GM12878 (cell line): ENCODE results near the gene P2RX1. TPM values are rescaled to one million over a fixed set of nuclear protein-coding genes. Genes with fewer than 3 reads are reported as not detected.

Source experiments
- BHLHE40 ChIP-seq, 2 experiments: fragments of 450-650 bp in 1 of 2; IDR thresholded peaks; 2 replicates each; pipeline ENCODE4 v1.6.1; 2011 to 2017; ENCODE audit warnings: low read depth in 2 of 2, borderline replicate concordance in 1 of 2, improper control_type of control experiment in 1 of 2, low read length in 1 of 2, mild to moderate bottlenecking in 1 of 2
- CHD1 ChIP-seq: IDR thresholded peaks from 2 replicates; pipeline ENCODE4 v1.6.1; 2012; ENCODE audit warnings: low read depth, low read length, improper control_type of control experiment
- CREB1 ChIP-seq: IDR thresholded peaks from 2 replicates; pipeline ENCODE4 v1.6.1; 2012; ENCODE audit warnings: low read depth, mild to moderate bottlenecking, inconsistent platforms
- EGR1 ChIP-seq, 2 experiments: IDR thresholded peaks; 1 replicate in 1 of 2; 2 replicates in 1 of 2; pipeline ENCODE4 v1.6.1; 2011 to 2012; ENCODE audit warnings: low read depth in 2 of 2, low read length in 2 of 2, borderline replicate concordance in 1 of 2, mild to moderate bottlenecking in 1 of 2, moderate library complexity in 1 of 2
- EP300 ChIP-seq, 2 experiments: fragments of 150-350 bp in 1 of 2; IDR thresholded peaks; 2 replicates each; pipeline ENCODE4 v1.6.1; 2011 to 2012; ENCODE audit warnings: low read depth in 2 of 2, low read length in 2 of 2, borderline replicate concordance in 1 of 2, improper control_type of control experiment in 1 of 2, inconsistent platforms in 1 of 2; ENCODE audit not compliant: control insufficient read depth in 1 of 2
- HCFC1 ChIP-seq: fragments of 150-350 bp; IDR thresholded peaks from 2 replicates; pipeline ENCODE4 v1.6.1; 2014; ENCODE audit warnings: low read length
- MTA3 ChIP-seq: IDR thresholded peaks from 2 replicates; pipeline ENCODE4 v1.6.1; 2012; ENCODE audit warnings: low read length, inconsistent platforms, borderline replicate concordance
- NBN ChIP-seq: fragments of 450-650 bp; IDR thresholded peaks from 2 replicates; pipeline ENCODE4 v1.6.1; 2016
- NFYB ChIP-seq: IDR thresholded peaks from 2 replicates; pipeline ENCODE4 v1.6.1; 2011; ENCODE audit warnings: low read depth, mild to moderate bottlenecking, low read length, improper control_type of control experiment, moderate library complexity; ENCODE audit not compliant: insufficient read depth
- NR2F1 ChIP-seq: fragments of 450-650 bp; conservative IDR thresholded peaks from 2 replicates; pipeline ENCODE4 v1.6.1; 2017; ENCODE audit warnings: mild to moderate bottlenecking
- NRF1 ChIP-seq: conservative IDR thresholded peaks from 2 replicates; pipeline ENCODE4 v1.6.1; 2011; ENCODE audit warnings: mild to moderate bottlenecking, low read depth, low read length, improper control_type of control experiment
- PAX8 ChIP-seq: fragments of 450-650 bp; IDR thresholded peaks from 2 replicates; pipeline ENCODE4 v1.6.1; 2017; ENCODE audit warnings: mild to moderate bottlenecking, moderate library complexity
- SMC3 ChIP-seq: IDR thresholded peaks from 2 replicates; pipeline ENCODE4 v1.6.1; 2011; ENCODE audit warnings: low read length, improper control_type of control experiment, borderline replicate concordance
- STAT1 ChIP-seq: fragments of 450-650 bp; conservative IDR thresholded peaks from 2 replicates; pipeline ENCODE4 v1.6.1; 2014; ENCODE audit warnings: antibody characterized with exemption, mild to moderate bottlenecking
- TCF12 ChIP-seq: IDR thresholded peaks from 2 replicates; pipeline ENCODE4 v1.6.1; 2011; ENCODE audit warnings: low read depth, mild to moderate bottlenecking, low read length
- ZNF24 ChIP-seq: fragments of 450-650 bp; IDR thresholded peaks from 2 replicates; pipeline ENCODE4 v1.6.1; 2017; ENCODE audit warnings: antibody characterized with exemption, mild to moderate bottlenecking
- ZNF384 ChIP-seq: IDR thresholded peaks from 2 replicates; pipeline ENCODE4 v1.6.1; 2012; ENCODE audit warnings: low read depth, mild to moderate bottlenecking, low read length, improper control_type of control experiment, borderline replicate concordance
- polyA plus RNA-seq, 11 experiments: library from polyadenylated mRNA; depleted of rRNA in 4 of 11; unstranded in 6 of 11; stranded (reverse) in 5 of 11; fragments of >200 nt; fragmentation: Nextera tagmentation in 4 of 11; fragmentation: Illumina TruSeq in 1 of 11; extraction: Ambion mirVana in 4 of 11; extraction: Trizol in 1 of 11; gene quantifications; 1 replicate in 1 of 11; 2 replicates in 10 of 11; pipeline versions ENCODE4 v1.2.1 to v1.2.3, GENCODE V29; 2011 to 2016; ENCODE audit warnings: inconsistent platforms in 2 of 11, missing spikeins in 2 of 11, low read depth in 1 of 11
- total RNA-seq, 4 experiments: library from RNA; depleted of rRNA in 3 of 4; stranded (reverse); fragments of >200 nt in 3 of 4; fragmentation: Illumina TruSeq in 1 of 4; extraction: Trizol in 1 of 4; gene quantifications; 2 replicates each; pipeline versions ENCODE4 v1.2.1 to v1.2.3, GENCODE V29; 2013 to 2021
- TF ChIP-seq, protein P1 (sequence below): fragments of 450-650 bp; formaldehyde crosslinking; IDR thresholded peaks from 2 replicates; pipeline ENCODE4 v1.5.0; 2022; ENCODE audit warnings: mild to moderate bottlenecking, missing genetic modification characterization
- TF ChIP-seq, protein P2 (sequence below): IDR thresholded peaks from 2 replicates; pipeline ENCODE4 v1.6.1; 2012; ENCODE audit warnings: low read depth, low read length, improper control_type of control experiment
- TF ChIP-seq, protein P3 (sequence below): fragments of 450-650 bp; IDR thresholded peaks from 2 replicates; pipeline ENCODE4 v1.6.1; 2018; ENCODE audit warnings: mild to moderate bottlenecking, low read depth, moderate library complexity; ENCODE audit not compliant: partially characterized antibody
- TF ChIP-seq, protein P4 (sequence below): fragments of 450-650 bp; IDR thresholded peaks from 2 replicates; pipeline ENCODE4 v1.6.1; 2017; ENCODE audit warnings: mild to moderate bottlenecking
- TF ChIP-seq, protein P5 (sequence below): IDR thresholded peaks from 2 replicates; pipeline ENCODE4 v1.6.1; 2011; ENCODE audit warnings: low read depth, mild to moderate bottlenecking, low read length, moderate library complexity, borderline replicate concordance; ENCODE audit errors: extremely low read depth

Gene P2RX1
- total and polyA plus RNA-seq, 10 of the 15 experiments (the other 5 are each of a cell fraction or from before 2014, with no cell fraction given) = 0.12 to 6.2 (median 3.4) TPM

DNA sequence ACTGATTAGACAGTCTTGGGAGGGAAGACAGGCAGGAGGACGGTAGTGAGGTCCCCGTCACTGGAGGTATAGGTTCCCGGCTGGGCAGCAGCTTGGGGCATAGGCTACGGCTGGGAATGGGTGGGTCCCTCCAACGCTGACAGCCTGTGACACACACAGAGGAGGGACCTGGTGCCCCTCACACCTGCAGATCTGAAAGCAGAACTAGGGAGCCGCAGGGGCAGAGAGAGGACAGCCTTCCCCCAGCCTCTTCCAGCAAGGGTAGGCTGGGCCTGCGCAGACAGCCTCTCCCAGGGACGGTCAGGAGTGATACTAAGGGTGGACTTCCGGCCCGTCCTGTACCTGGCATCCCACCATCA lies 2.0 kb downstream of the P2RX1 start (continued):
- TF ChIP-seq STAT1 = no peak
- TF ChIP-seq HCFC1 = no peak
- TF ChIP-seq MTA3 = no peak
- TF ChIP-seq, protein P1, sequence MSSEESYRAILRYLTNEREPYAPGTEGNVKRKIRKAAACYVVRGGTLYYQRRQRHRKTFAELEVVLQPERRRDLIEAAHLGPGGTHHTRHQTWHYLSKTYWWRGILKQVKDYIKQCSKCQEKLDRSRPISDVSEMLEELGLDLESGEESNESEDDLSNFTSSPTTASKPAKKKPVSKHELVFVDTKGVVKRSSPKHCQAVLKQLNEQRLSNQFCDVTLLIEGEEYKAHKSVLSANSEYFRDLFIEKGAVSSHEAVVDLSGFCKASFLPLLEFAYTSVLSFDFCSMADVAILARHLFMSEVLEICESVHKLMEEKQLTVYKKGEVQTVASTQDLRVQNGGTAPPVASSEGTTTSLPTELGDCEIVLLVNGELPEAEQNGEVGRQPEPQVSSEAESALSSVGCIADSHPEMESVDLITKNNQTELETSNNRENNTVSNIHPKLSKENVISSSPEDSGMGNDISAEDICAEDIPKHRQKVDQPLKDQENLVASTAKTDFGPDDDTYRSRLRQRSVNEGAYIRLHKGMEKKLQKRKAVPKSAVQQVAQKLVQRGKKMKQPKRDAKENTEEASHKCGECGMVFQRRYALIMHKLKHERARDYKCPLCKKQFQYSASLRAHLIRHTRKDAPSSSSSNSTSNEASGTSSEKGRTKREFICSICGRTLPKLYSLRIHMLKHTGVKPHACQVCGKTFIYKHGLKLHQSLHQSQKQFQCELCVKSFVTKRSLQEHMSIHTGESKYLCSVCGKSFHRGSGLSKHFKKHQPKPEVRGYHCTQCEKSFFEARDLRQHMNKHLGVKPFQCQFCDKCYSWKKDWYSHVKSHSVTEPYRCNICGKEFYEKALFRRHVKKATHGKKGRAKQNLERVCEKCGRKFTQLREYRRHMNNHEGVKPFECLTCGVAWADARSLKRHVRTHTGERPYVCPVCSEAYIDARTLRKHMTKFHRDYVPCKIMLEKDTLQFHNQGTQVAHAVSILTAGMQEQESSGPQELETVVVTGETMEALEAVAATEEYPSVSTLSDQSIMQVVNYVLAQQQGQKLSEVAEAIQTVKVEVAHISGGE (CRISPR knock-in tag) = no peak
- no peak for TF ChIP-seq EGR1 (IDR thresholded peaks at IDR 0.05; ENCODE audit: borderline replicate concordance in 1 of 2, low read depth in 2 of 2, low read length in 2 of 2)
- no peak for TF ChIP-seq SMC3
- peak; percentile 89 for TF ChIP-seq TCF12
- TF ChIP-seq, protein P2, sequence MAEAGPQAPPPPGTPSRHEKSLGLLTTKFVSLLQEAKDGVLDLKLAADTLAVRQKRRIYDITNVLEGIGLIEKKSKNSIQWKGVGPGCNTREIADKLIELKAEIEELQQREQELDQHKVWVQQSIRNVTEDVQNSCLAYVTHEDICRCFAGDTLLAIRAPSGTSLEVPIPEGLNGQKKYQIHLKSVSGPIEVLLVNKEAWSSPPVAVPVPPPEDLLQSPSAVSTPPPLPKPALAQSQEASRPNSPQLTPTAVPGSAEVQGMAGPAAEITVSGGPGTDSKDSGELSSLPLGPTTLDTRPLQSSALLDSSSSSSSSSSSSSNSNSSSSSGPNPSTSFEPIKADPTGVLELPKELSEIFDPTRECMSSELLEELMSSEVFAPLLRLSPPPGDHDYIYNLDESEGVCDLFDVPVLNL = no peak
- TF ChIP-seq, protein P3, sequence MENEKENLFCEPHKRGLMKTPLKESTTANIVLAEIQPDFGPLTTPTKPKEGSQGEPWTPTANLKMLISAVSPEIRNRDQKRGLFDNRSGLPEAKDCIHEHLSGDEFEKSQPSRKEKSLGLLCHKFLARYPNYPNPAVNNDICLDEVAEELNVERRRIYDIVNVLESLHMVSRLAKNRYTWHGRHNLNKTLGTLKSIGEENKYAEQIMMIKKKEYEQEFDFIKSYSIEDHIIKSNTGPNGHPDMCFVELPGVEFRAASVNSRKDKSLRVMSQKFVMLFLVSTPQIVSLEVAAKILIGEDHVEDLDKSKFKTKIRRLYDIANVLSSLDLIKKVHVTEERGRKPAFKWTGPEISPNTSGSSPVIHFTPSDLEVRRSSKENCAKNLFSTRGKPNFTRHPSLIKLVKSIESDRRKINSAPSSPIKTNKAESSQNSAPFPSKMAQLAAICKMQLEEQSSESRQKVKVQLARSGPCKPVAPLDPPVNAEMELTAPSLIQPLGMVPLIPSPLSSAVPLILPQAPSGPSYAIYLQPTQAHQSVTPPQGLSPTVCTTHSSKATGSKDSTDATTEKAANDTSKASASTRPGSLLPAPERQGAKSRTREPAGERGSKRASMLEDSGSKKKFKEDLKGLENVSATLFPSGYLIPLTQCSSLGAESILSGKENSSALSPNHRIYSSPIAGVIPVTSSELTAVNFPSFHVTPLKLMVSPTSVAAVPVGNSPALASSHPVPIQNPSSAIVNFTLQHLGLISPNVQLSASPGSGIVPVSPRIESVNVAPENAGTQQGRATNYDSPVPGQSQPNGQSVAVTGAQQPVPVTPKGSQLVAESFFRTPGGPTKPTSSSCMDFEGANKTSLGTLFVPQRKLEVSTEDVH = no peak
- peak; percentile 31; the same call in 1 of the 2 replicates for TF ChIP-seq NRF1
- TF ChIP-seq CREB1 = no peak; the same call in 1 of the 2 replicates
- TF ChIP-seq NR2F1 = no peak
- no peak for TF ChIP-seq ZNF24
- no peak for TF ChIP-seq PAX8
- TF ChIP-seq EP300 (IDR thresholded peaks at IDR 0.05; ENCODE audit: borderline replicate concordance in 1 of 2, control insufficient read depth in 1 of 2, low read depth in 2 of 2, low read length in 2 of 2) = no peak; a peak in 1 of 4 replicates
- TF ChIP-seq NBN = 0 out of 2 replicates have a peak, but pooled peaks have one; percentile 35
- no peak for TF ChIP-seq ZNF384
- no peak for TF ChIP-seq CHD1
- TF ChIP-seq, protein P4, sequence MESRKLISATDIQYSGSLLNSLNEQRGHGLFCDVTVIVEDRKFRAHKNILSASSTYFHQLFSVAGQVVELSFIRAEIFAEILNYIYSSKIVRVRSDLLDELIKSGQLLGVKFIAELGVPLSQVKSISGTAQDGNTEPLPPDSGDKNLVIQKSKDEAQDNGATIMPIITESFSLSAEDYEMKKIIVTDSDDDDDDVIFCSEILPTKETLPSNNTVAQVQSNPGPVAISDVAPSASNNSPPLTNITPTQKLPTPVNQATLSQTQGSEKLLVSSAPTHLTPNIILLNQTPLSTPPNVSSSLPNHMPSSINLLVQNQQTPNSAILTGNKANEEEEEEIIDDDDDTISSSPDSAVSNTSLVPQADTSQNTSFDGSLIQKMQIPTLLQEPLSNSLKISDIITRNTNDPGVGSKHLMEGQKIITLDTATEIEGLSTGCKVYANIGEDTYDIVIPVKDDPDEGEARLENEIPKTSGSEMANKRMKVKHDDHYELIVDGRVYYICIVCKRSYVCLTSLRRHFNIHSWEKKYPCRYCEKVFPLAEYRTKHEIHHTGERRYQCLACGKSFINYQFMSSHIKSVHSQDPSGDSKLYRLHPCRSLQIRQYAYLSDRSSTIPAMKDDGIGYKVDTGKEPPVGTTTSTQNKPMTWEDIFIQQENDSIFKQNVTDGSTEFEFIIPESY = no peak
- TF ChIP-seq, protein P5, sequence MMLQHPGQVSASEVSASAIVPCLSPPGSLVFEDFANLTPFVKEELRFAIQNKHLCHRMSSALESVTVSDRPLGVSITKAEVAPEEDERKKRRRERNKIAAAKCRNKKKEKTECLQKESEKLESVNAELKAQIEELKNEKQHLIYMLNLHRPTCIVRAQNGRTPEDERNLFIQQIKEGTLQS = no peak
- peak in 1 of 2 experiments; percentile 25; a peak in 1 of 4 replicates for TF ChIP-seq BHLHE40 (IDR thresholded peaks at IDR 0.05; ENCODE audit: borderline replicate concordance in 1 of 2, low read depth in 2 of 2, low read length in 1 of 2)
- TF ChIP-seq NFYB = no peak
